HG02852 (cell line): Measurements from ENCODE around the gene PREX1.

ENCODE experiments used
- ATAC-seq: cut with Tn5 transposase; IDR thresholded peaks from one replicate; pipeline ENCODE4 v1.9.1; 2021; ENCODE audit warnings: mild to moderate bottlenecking, moderate library complexity; ENCODE audit not compliant: unreplicated experiment

PREX1 gene

DNA sequence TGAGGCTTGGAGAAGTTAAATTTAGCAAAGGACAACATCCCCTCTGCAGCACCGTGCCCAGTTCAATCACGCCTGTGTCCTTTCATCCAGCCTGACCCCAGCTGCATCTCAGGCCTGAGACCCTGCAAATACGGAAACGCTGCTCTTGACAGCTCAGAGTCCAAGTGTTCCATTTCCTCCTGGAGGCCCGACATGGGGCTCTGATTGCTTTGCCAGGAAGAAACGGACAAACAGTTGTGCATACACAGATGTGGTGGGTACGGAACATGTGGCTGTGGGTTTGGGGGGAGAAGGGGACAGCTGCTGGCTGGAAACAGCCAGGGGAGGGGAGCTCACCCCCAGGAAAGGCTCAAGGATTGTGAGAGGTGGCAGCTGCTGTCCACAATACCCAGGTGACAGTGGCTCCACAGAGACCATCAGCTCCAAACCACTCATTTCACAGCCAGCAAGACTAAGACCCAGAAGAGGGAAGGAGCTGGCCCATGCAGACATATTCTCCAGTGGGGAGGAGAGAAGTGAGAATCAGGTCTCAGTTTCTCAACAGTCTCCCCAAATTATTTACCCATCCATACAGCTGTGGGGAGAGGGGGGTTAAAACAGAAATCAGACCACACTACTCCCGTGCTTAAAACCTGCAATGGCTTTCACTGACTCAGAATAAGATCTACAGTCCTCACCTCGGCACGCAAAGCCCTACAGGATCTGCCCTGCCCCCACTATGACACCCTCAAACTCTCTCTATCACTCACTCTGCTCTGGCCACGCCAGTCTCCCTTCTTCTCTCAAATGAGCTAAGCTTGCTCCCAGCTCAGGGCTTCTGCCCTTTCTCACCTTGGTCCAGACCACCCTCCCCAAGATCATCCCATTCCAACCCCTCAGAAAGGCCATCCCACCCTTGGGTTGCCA lies 89.1 kb downstream of the PREX1 start:
- peak; percentile 76 for ATAC-seq

DNA sequence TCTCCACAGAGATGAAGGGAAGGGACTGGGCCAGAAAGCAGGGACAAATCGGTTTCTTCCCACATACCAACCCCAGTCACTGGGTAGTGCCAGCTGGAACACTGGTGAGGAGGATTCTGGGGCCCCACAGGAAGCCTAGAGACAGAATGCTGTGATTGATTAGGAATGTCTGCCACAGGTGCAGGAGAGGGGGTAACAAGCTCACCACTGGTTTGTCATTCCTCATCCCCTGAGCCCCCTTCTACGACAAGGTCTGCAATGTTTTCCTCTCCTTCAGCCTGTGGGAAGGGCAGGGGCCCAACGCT lies 89.8 kb downstream of the PREX1 start:
- no peak for ATAC-seq

DNA sequence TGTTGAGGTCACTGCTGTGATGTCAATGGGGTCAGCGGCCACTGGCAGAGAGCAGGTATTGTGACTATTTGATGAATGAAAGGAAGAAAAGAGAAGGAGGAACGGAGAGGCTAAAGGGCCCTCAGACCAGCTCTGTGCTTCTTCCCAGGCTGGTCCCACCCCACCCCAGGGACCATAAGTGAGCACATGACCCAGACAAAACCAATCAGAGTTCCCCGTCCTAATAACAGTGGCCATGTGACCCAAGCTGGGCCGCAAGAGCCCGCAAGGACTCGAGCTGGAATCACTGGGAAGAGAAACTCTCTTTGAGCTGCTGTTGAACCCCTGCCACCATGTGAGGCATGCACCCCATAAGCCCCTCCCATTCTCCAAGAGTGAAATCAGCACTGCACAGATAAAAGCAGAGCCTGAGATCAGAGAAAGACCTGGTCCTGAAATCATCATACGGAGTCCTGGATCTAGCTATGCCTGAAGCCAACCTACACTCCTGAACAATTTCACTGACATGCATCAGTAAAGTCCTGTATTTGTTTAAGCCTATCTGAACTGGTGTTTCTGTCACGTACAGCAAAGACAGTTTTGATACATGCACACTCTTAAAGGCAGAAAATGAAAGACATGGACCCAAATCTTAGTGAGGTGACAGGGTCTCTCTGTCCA lies 90.2 kb downstream of the PREX1 start:
- ATAC-seq = no peak

DNA sequence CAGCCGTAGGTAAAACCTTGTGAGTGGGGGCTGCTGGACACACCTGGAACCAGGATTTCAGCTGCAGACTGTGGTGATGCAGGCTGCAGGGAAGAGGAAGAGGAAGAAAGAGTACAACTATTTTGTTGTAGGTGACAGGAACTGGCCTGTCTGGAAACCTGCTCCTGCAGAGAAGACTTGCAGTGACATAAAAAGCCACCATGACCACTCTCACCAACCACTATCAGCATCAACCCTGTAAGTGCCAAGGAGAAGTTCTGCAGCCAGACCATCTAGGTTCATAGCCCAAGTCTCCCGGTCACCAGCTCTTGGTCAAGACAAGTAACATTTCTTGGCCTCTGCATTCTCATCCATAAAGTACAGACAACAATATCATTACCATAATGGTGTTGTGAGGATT lies 91.2 kb downstream of the PREX1 start:
- no peak for ATAC-seq

DNA sequence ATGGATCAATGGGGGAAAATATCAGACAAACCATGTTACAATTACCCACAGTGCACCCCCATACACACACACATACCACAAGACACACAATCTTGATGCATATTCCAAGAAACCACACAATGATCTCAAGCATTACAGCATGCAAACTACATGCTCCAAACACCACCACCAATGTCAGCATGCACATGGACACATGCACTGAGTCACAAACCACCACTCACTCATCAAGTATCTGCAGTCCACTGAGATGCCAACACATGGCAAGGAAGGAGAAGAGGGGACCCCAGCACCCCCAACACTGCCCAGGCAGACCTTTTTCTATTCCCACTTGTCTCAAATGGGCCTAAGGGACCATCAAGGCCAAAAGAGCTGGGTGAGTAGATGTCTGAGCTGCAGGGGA lies 91.6 kb downstream of the PREX1 start:
- no peak for ATAC-seq

DNA sequence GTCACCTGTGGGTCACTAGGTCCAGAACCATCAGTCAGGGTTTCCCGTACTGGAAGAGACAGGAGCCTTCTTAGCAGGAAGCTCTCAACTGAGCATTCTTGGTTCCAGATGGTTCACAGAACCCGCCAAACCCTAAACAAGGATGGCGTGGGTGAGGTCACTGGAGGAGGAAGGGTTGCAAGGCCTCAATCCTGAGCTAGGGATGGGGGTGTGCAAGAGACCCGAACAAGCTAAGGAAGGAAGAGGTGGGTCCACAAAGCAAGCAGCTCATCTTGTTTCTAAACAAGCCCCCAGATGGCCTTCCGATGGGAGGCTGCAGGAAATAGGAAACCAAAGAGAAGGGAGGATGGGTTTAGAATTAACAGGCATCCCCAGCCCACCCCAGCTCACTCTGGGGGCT lies 92.7 kb downstream of the PREX1 start:
- no peak for ATAC-seq

DNA sequence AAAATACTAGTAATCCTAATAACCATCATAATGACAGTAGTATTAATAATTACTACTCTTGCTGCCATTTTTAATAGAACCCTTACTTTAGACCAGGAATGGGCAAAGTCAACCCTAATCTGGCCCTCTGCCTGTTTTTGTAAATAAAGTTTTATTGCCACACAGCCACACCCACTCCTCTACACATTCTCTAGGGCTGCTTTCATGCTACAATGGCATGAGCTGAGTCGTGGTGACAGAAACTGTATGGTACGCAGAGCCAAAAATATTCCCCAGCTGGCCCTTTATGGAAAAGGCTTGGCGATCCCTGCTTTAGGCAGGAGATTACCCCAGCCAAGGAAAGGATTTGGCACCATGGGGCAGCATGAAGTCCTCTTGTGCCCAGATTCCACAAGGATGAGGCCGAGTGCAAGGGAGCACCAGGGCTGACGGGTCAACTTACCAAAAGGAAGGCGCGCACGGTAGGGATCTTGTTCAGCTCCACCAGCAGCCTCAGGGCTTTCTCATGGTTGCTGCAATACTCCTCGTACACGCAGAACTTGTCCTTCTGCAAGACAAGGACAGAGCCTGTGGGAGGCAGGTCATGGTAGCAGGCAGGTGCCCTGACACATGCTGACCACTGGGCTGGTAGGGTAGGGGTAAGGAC lies 93.6 kb downstream of the PREX1 start:
- no peak for ATAC-seq

DNA sequence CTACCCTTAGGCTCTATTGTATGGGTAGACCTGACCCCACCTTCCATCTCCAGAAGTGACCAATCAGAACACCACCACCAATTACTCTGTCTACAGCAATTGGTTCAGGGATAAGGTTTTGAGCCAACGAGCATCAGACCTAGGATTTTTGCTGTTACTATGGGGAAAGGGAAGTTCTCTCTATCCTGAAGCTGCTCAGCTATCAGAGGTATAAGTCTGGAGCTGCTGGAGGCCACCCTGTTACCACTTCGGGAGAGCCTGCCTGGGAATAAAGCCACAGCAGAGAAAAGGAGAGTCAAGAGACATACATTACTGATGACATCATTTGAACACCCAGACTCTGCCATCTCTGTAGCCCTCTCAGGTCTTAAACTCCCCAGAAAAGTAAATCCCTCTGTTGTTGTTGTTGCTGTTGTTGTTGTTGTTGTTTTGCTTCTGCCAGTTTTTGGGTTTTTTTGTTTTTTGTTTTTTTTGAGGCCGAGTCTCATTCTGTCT lies 94.5 kb downstream of the PREX1 start:
- no peak for ATAC-seq

DNA sequence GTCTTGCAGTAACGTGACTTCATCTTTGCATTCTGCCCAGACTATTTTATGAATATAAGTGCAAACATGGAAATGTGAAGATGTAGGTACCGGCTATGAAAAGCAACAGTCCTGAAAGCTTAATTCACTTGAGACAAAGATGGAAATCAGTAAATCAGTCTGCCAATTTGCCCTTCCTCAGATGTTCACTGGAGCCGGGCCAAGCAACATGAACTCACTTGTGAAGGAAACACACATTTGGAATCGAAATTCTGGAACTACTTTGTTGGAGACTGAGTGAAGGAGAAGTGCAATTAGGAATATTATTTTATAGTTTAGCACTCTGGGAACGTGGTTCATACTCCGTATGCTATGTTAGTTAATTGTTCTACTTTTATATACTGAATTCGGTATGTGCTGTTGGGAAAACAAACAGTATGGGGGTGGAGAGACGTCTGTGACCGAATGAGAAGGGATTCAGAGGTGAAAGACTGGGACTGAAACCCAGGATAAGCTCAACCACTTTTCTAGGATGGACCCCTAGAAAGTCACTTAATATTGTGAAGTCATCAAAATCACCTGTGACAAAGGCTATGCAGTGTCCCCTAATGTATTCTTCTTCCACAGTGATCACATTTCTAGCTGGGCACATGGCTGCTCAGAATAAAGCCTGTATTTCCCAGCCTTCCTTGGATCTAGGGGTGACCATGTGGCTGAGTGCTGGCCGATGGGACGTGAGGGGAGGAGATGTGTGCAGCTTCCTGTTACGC lies 95.5 kb downstream of the PREX1 start:
- ATAC-seq = no peak

DNA sequence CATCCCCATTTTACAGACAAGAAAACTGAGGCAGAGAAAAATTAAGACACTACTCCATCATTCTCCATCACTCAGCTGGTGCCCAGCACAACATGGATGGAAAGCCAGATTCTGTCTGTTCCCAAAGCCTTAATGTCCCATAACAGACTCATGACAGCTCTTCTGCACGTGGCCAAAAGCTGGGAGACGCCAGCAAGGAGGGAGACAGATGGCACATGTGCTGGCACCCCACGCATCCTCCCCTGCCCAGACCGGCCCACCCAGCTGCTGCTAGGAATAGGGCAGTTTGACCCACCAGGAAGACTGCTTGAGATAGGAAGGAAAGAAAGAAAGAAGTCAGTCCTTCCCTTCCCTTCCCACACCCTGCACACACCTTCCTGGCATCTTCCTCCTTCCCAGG lies 96.3 kb downstream of the PREX1 start:
- ATAC-seq = no peak

DNA sequence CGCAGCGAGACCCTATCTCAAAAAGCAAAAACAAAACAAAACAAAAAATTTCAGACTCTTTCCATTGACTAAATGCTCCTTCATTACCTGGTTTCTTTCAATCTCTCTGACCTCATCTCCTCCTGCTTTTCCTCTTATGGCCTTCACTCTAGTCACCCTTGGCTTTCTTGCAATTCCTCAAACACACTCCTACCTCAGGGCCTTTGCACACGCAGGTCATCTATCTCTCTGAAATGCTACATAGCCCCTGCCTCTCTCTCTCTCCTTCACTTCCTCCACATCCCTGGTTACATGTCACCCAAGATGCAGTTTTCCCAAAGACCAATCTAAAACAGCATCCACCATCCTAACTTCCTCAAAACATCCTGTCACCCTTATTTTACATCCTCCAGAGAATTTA lies 96.8 kb downstream of the PREX1 start:
- no peak for ATAC-seq

DNA sequence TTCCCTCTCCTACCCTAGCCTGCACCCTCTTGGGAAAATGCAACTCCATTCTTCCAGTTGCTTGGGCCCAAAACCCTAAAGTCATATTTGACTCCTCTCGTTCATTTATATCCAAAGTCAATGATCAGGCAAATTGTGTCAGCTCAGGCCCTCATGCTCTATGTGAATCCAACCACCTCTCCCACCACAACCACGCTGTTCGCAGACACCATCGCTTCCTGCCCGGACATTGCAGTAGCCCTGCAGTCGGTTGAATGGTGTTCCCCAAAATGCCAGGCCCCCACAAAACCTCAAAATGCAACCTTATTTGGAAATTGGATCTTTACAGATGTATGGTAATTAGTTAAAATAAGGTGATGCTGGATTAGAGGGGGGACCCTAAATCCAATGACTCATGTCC lies 98.3 kb downstream of the PREX1 start:
- ATAC-seq = no peak

DNA sequence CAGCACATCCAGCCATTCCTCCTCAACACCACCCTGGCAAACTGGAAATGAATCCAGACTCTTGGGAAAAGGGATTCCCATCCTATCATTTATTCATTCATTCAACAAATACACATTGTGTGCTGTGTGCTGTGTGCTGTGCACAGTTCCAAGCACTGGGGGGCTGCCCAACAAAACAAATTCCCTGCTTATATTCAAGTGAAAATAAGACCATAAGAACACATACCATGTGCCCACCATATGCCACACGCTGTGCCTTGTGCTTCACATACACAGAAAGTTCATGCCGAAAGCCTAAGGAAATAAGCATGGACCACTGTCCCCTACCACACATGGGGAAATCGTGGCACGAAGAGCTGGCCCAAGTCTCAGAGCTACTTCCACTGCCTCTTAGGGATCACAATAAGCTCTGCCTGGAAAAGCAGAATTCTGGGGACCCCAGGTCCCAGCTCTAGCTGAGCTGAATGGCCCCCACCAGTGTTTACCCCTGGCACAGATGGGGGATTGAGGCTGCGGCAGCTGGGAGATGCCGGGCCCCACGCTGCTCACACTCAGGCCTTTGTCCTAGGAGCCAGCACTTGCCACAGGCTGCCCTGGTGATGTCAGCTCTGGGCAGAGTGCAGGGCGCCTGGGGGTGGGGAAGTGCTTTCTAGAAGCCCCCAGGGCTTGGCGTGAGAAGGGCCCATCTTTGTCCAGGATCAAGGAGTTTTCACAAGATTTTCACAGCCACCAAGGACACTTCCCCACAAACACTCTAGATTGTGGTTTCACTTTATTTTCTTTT lies 99.6 kb downstream of the PREX1 start:
- ATAC-seq = no peak

DNA sequence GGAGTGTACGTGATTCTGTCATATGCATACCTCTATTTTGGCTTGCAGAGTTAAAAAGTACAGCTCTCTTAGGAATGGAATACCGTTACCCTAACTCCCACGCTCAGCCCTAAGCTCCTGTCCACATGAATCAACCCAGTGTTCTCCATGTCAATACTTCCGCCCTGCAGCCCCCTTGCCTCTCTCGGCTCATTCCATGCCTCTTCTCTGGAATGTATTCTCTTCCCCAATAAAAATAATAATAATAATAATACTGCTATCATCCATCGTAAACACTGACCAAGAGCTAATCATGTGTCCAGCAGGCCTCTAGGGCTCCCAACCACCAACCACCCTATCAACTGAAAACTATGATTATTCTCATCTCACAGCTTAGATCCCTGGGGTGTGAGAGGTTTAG lies 100.6 kb downstream of the PREX1 start:
- ATAC-seq = no peak

DNA sequence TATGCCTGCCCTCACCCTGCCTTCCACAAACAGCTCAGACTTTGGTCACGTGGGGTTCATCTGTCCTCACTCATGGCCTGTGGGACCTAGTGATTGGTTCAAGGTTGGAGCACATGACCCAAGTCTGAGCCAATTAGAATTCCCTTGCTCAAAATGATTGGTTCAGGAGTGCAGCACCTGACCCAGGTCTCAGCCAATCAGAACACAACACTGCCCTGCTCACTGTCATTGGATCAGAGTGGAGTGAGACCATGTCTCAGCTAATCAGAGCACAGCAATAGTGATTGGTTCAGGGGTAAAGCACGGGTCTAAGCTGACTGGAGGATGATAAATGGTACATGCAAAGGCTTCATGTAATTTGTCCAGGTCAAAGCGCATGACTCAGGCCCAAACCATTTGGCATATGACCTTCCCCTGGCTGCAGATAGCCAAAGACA lies 102.2 kb downstream of the PREX1 start:
- no peak for ATAC-seq

DNA sequence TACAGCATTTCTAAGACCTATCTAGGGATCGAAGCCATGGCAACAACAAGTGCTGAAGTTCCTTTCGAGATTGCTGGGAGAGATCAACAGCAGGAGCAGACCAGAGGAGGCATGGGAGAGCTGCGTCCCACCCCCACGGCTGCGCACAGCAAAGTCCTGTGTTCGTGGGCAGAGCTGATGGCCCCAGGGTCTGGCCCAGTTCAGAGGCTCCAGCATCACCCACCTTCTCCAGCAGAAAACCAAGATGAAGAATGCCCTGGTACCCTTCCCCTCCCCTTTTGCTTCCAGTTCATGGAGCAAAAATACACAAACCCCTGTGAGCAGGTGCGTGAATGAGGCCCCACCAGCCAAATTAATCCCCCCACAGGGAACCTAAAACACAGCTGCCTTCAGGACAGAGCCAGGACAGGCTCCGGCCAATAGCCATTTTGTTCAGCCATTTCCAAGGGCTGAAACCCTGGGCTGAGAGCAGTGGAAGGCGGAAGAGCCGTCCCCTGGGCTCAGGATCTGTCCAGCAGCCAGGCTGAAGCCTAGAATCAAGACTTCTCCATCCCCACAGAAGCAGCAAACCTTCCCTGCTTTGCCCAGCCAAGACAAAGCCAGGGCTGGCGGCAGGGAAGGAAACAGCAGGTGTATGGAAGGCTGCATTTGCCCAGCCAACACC lies 102.8 kb downstream of the PREX1 start:
- ATAC-seq = no peak

DNA sequence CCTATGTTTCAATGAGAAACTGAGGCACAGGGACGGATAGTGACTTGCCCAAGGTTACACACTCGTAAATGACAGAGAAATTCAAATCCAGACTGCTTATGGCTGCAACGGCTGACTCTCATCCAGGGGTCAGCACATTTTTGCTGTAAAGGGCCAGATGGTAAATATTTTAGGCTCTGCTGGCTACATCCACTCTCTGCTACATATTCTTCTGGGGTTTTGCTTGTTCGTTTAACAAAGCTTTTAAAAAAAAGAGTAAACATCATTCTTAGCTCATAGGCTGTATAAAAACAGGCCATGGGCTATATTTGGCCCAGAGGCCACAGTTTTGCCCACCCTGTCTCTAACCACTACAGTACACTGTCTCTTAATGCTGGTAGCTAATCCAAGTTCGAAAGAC lies 103.4 kb downstream of the PREX1 start:
- ATAC-seq = no peak

DNA sequence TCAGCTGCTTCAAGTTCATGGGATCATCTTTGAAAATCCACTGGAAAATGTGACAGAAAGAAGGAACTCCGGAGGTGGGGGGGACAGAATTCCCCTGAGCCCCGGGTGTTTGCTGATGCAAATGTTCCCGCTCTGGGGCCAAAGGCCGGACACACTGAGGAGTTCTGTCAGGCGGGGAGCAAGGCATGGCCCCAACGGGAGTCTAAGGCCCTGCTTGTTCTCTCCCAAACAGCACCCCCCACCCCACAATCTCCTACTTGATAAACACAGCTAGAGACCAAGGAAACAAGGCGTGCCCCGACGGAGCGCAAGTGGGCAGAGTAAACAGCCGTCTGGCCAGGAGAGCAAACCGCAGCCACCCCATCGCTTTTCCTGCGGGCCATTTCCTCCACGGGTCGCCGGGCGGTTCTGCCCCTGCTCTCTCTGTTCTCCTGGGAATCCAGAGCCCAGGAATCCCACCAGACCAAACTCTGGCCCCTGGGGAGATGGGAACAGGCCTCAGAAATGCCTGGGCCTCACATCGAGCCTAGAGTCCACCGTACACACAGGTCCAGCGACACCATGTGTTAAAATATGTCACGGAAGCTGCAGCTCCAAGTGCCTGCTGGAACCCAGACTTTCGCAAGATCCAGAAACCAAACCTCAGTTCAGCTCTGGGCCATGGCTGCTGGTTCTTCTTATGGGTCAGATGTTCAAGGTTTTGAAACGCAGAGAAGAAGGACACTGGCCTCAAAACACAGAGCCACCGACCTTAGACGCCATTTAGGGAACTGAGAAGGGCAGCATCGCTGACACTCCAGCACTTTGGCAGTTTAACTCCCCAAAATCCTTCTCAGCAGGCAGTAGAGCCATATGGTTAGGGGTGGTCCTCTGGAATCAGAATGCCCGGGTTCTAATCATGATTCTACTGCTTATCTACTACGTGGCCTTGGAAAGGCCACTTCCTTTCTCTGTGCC lies 104.2 kb downstream of the PREX1 start:
- ATAC-seq = no peak

DNA sequence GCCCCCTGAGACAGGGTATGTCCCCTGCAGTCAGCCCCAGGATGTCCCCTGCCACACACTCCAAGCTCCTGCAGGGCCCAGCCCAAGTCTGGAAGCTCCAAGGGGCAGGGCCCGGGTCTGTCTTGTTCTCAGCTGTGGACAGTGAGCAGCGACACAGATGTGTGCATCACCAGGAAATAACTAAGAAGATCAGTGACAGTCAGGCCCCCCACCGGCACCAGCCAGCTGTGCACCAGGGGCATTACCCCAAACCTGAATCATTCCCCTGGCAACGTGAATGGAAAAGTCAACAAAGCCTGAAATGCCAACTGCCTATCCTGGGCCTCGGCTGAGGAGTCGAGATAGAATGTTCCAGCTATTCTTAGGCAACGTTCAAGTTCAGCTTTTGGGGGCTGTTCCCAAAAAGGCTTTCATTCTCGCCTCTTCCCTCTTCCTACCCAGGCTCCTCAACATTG lies 105.0 kb downstream of the PREX1 start:
- no peak for ATAC-seq
